Activated CD8-positive, alpha-beta memory T cell treated with anti-CD3 and anti-CD28 coated beads for 24 hours (primary cell): ENCODE results near the gene C16orf78.

ENCODE experiments used
- DNase-seq: peaks from one replicate; pipeline ENCODE4 v3.0.0-alpha.2; 2020

The C16orf78 gene, protein sequence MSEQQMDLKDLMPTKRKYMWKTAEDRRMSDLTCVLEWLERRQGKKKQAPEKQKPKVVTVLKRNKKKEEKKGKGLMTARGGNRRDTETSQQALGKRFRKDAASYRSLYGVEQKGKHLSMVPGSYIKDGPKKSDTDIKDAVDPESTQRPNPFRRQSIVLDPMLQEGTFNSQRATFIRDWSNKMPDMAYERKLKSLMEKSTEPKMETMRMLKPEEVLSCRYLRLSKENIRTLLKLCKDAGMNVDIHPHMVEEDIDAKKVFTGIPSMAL

GRCh38 chr16:49373504-49373903, at the start of gene C16orf78:
C16orf78 (plus strand) TSS chr16:49373804; CDS start chr16:49373940, 136 bp downstream.
- DNase-seq = no peak

DNA sequence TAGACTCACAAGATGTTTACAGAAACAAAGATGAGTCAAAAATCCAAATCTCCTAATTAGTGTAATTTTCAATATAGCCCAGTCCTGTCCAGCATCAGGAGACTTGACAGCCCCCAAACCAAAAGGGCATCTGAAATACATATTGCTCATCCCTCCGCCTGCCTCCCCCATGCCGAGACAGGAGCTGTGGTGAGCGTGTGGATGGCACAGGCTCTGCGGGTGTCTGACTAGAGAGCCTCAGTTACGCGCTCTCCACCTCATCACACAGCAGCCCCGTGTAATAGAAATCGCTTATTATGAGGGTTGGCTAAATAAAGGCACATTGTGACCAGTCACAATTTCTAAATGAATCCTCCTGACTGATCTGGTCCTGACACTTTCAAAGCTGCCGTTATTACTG, 48.9 kb upstream of the C16orf78 start:
- DNase-seq = no peak

- DNase-seq = no peak
These were observed 46.1 kb upstream of the C16orf78 start for GRCh38 chr16:49327466-49327865.

GRCh38 chr16:49328325-49328724, 45.3 kb upstream of the C16orf78 start:
- no peak for DNase-seq

DNA sequence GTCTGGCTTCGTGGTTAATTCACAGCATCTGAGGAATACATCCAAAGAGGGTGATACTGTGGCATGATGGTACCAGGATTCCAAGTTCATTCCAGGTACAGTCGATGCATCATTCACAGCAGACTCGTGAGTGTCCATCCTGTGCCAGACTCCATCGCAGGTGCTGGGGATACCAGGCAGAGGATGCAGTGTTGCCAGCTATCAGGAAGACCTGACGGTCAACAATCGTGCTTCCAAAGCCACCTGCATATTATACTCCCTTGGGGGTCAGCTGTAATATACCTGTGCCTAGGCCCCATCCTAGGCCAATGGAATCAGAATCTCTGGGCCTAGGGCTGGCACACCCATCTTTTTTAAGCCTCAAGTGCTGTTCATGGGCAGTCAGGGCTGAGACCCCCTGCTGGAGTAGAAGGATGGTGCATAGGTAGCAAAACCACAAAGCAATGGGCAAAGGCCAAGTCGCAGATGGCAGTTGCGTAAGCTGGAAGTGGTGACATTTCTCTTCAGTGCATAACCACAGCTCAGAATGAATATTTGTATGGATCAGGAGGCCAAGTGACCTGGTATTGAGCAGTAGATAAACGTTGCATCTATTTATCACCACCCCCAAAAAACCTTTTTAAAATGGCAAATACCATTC, 42.9 kb upstream of the C16orf78 start:
- no peak for DNase-seq

DNA sequence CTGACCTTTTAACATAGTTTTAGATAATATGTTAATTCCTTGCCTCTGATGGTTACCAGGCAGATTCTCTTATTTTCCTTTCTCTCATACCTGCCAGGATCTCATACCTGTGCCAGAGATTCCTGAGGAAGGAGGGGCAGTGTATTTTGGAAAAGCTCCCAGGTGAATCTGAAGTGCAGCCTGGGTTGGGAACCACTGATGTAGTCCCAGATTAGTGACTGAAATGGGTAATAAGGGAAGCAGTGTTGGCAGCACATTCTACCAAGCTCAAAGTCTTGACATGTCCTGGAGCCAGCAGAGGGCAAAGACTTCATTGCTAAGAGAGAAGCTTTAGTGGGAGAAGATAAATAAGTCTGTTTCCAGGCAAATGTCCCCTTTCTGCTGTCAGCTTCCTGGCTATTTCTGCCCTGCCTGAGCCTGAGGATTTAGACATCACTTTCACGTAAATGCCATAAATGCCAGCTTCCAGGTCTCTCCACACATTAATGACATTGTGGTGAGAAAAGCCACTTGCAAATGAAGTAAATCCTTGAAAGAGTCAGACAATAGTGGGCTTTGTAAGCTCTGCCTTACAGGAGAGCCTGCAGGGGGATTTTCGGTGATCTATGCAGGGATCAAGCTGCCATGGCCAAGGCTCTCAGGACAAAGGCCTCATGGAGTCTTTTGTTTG, 40.9 kb upstream of the C16orf78 start:
- no peak for DNase-seq

DNA sequence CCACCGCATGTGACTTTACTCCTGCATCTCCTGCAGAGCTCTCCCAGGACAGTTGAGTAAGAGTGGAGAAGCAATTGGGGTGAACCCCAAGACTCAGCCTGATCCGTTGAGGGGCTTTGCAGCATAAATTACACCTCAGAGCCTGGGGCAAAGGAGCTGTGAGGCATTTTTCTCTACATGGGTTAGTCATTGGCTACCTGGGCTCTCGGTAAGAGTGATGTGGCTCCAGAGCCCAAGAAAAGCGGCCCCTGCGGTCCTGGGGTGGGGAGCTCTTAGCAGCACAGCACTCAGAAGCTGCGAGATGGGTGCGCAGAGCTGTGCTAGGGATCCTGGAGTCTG, 40.4 kb upstream of the C16orf78 start:
- no peak for DNase-seq

DNA sequence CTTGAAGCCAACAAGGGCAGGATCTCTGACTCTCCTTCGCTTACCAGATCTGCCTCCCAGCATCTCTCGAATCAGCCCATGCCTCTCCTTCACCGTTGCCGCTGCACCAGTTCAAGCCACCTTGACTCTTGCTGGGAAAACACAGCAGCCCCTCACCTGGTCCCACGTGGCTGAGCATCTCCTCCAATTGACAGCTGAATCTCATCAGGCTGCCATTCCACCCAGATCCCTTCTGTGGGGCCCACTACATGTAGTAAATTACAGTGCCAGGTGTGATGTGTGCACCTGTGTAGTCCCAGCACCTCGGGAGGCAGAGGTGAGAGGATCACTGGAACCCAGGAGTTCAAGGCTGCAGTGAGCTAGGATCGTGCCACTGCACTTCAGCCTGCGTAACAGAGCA, 37.8 kb upstream of the C16orf78 start:
- peak; percentile 32 for DNase-seq

DNA sequence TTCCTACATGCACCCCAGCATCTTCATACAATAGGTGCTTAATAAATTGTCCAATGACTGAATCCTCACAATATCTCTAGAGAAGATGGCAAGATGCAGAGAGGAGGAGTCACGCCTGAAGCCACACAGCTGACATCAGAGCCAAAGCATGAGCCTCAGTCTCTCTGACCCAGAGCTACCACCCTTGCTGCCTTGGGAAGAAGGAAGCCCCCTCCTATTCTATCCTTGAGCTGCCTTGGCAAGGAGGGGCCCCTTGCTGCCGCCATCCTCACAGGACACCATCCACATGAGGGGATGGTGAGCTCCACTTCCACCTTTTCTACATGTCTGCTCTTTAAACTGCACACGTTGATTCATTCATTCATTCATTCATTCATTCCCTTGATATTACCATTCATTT, 37.0 kb upstream of the C16orf78 start:
- peak; percentile 19 for DNase-seq

DNA sequence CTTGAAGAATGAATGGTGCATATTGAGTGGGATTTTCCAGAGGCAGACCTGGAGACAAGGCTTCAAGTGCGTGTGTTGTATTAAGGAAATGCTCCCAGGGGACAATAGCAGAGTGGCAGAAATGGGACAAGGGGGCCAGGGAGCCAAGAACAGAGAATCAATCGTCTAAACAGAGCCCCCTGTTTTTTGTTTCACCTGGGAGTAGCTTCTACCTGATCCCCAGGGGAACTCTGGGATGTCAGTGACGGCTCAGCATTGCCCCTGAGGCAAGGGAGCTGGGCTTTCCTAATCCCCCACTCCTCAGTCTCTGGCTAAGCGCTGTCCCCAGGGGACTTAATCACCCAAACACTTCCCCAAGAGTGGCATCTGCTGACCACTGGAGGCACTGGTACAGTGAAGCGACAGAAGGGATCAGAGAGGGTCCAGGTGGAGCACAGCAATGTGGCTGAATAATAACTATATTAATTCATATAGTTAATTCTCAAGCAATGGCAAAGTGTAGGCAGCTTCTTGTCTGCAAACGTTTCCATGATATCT, 35.7 kb upstream of the C16orf78 start:
- DNase-seq = peak; percentile 32

DNA sequence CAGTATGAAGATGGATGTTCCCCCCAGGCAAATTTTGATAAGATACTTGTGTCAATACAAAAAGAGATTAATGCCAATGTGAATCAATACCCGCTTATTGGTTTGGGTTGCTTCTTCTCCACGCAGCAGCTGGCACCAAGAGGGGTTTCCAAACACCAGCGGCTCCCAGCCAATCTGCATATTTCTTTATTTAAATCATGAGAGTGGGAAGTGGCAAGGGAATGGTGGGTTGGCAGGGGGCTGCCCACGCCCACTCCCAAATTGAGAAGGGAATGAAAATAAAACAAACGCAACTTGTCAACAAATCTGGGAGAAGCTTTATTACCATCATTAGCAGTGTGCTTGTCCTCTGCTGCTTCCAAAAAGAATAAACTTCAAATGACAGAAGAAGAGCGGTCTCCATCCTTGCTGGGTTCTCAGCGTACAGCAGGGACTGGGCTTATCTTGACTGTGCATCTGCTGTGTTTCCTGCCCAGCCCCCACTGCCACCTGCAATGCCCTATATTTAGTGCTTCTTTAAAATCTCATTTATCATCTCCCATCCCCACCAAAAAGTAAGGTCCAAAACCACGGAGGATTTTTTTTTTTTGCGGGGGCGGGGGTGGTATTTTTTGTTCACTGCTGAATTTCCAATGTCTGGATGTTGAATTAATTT, 34.9 kb upstream of the C16orf78 start:
- DNase-seq = no peak

DNA sequence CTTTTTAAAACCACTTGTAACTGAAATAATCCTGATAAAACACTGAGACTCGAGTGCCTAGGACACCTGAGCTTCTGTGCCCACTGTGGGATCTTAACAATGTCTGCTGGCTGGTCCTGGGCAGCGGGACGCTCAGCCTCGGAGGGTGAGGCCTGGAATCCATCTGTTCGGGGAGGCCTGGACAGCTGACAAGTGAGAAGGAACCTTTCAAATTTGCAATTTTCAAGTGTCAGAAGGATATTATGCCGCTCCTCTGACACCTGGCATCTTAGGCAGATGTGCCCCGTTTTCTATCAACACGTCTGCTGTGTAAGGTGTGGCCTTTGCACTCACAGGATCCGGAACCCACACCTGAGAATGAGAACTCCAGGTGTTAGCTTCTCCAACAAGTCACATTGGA, 33.1 kb upstream of the C16orf78 start:
- DNase-seq = peak; percentile 7

- DNase-seq = peak; percentile 21
These were observed 31.9 kb upstream of the C16orf78 start for GRCh38 chr16:49341706-49342105.

DNA sequence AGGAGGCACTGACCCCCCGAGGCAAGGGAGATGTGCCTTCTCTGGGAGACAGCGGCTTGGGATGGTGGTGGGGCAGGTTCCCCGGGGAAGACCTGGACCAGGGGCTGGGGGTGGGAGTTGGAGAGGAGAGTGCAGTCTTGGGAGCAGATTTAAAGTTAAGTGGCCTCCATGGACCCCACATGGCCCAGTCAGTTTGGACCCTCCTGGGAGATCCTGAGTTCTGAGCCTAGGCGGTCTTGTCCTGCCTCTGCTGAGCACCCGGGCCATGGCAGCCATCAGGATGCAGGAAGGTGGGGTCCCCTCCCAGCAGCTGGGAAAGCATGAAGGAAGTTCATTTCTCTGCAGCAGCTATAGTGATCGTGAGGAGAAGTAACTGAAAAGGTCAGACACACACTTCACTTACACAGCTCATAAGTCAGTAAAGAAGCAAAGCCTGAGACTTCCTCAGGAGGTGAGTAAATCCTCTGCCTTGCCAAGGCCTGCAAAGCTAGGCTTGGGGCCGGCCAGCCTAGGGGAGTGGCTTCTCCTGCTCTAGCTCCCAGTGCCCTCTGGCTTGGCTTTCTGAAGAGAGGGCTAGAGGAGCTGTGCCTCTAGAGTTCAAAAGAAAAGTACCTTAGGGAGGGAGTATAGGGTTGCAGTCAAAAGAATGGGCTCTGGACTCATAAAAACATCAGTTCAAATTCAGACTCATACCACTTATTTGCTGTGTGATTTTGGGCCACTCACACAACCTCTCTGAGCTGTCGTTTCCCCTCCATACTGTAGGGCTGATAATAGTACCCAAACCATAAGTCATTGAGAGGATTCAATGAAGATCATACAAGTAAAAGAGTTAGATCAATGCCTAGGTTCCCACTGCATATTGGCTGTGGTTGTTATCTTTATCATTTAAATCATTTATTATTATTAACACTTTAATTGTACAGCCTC, 31.0 kb upstream of the C16orf78 start:
- DNase-seq = peak; percentile 28

DNA sequence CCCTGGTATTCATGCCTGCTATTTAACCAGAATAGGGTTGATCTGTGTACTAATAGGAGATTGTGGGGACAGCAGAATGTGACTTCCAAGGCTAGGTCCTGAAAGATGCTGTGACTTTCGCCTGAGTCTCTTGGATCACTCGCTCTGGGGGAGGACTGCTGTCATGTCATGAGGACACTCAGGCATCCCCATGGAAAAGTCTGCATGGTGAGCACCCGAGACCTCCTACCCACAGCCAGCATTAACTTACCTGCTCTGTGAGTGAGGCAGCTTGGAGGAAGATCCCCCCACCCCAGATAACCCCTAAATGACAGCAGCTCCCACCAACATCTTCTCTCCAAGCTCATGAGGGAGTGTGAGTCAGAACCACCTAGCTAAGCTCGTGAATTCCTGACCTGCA, 30.3 kb upstream of the C16orf78 start:
- peak; percentile 7 for DNase-seq

- DNase-seq = peak; percentile 13
These were observed 29.2 kb upstream of the C16orf78 start for GRCh38 chr16:49344401-49344800.

DNA sequence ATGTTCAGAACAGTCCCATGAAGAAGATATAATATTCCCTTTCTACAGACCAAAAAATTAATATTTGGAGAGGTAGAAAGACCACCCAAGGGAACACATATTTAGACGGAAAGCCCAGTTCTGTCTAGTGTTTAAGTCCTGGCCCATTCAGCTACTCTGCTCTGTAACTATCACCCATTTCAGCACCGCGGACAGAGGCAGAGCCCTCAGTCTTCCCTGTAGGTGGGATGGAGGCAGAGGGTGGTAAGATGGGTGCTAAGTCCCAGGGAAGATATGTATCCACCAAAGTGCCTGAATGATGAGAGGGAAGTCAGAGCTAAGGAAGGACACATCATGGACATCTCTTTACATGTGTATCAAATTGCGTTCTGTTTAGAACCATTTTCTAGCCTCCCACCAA, 27.8 kb upstream of the C16orf78 start:
- peak; percentile 48 for DNase-seq

GRCh38 chr16:49346459-49346858, 27.1 kb upstream of the C16orf78 start:
- DNase-seq = peak; percentile 1

- DNase-seq = peak; percentile 13
These were observed 26.1 kb upstream of the C16orf78 start for GRCh38 chr16:49347476-49347875.

DNA sequence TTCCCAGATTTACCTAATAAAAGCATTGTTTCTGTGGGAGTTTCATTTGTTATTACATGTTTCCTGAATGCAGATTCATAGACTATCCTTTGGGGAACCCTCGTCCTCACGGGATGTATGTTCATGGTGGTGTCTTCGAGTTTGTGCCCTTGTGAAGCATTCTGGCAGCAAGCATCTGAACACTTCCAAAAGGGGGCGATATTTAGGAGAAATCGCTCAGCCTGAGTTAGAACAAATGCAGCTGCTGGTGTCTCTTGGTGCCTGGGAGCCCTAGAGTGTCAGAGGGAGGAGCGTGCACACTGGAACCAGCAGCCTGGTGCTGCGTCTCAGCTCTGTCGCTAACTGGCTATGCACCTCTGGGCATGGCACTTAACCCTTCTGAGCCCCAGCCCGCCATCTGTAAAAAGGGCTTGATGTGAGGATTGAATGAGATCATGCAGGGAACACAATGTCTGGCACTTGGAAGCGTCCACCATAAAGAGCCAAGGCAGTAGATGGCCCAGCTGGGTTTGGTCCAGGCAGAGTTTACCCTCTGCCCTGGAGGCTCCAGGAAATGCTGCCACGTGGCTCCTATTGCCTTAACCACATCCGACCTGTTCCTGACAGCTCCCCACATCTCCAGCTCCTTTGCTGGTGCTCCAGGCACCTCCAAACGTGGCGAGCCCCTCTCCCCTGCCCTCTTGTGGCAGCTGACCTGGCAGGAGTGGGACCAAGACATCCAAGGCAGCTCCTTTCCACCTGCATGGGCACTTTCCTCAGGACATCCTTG, 25.0 kb upstream of the C16orf78 start:
- DNase-seq = peak; percentile 28

DNA sequence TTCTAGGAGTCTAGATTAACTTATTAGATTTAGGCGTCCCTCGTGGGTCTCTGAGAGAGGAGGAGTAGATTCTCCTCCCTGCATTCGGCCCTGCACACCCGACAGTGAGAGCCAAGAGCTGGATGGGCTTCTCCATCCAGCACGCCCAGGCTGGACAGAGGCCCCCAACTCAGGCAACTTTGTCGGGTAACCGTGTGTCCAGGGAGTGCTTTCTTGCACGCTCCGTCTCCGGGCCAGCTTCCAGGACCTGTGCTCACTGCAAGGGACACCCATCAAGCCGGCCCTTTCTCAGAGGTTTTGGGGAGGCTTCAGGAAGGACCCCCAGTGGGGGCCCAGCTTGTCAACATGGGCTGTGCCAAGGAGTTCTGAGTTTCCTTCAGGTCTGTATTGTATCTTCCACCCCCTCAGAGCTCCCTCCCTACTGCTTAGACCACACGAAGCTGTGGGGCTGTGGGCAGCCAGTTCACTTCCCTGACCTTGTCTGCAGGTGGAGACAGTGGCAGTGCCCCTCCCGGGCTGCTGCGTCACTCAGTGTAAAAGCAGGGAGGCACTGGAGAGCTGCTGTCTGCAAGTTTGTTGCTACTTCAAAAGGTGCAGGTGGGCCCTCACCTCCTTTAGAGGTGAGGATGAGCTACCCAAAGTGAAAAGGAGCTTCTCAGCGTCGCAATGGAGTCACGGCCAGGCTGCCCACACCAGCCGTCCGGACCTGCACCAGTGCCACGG, 24.0 kb upstream of the C16orf78 start:
- peak; percentile 45 for DNase-seq
